Measurements from ENCODE around the gene HMOX2.

The HMOX2 gene

GRCh38 chr16:4534151-4534790, 58.1 kb downstream of the HMOX2 start:
- TF ChIP-seq CTBP1 (IDR thresholded peaks at IDR 0.05; ENCODE audit: borderline replicate concordance) (no peak), SP1 (IDR thresholded peaks at IDR 0.05) (no peak)
- ChIA-PET POLR2A (no interaction called here), CTCF (no interaction called here)
- DNase-seq (ENCODE audit: extremely low spot score): no peak

DNA sequence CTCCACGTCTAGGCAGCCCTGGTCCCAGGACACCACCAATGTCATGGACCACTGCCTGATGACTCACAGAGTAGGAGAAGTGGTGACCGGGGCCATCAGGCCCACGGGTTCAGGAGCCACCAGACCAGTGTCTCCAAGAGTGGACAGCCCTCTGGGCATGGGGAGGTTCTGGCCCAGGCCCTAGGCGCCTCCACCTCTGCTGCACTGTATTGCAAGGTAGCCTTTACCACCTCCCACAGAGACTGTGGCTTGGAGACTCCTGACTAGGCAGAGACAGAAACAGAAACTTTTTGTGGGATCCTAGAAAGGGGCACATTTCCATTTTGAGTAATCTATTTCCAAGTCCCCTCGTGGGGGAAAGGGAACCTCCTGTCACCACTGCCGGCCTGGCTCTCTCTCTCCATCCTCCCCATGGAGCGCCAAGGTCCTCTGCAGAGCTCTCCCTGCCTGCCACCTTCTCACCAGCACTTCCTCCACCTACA, 59.5 kb downstream of the HMOX2 start:
- TF ChIP-seq FOXM1 (IDR thresholded peaks at IDR 0.05; ENCODE audit: borderline replicate concordance) (no peak), SP1 (IDR thresholded peaks at IDR 0.05) (no peak), ARNT (IDR thresholded peaks at IDR 0.05) (no peak), NFRKB (IDR thresholded peaks at IDR 0.05) (no peak), BHLHE40 (IDR thresholded peaks at IDR 0.05; ENCODE audit: borderline replicate concordance) (no peak), HDGF (IDR thresholded peaks at IDR 0.05; ENCODE audit: borderline replicate concordance) (no peak), ELF4 (IDR thresholded peaks at IDR 0.05) (no peak), ZNF384 (IDR thresholded peaks at IDR 0.05) (no peak)
- no peak for DNase-seq (ENCODE audit: extremely low spot score)
- CTCF ChIA-PET: interaction anchor here (0.5 kb wide), 1 partner anchor 342 kb away, joined by 5 read pairs; no protein-coding TSS in a partner anchor

GRCh38 chr16:4536391-4537106, 60.4 kb downstream of the HMOX2 start:
- TF ChIP-seq HDGF (IDR thresholded peaks at IDR 0.05; ENCODE audit: borderline replicate concordance) (no peak), ELF4 (IDR thresholded peaks at IDR 0.05) (no peak)
- DNase-seq (ENCODE audit: extremely low spot score): no peak
- ChIA-PET CTCF (no interaction called here), POLR2A (interaction anchor here (1.0 kb wide), 1 partner anchor 80 kb away, joined by 3 read pairs; no protein-coding TSS in a partner anchor)

More for the DNA sequence above, 59.5 kb downstream of the HMOX2 start:
- POLR2A ChIA-PET: no interaction called here

DNA sequence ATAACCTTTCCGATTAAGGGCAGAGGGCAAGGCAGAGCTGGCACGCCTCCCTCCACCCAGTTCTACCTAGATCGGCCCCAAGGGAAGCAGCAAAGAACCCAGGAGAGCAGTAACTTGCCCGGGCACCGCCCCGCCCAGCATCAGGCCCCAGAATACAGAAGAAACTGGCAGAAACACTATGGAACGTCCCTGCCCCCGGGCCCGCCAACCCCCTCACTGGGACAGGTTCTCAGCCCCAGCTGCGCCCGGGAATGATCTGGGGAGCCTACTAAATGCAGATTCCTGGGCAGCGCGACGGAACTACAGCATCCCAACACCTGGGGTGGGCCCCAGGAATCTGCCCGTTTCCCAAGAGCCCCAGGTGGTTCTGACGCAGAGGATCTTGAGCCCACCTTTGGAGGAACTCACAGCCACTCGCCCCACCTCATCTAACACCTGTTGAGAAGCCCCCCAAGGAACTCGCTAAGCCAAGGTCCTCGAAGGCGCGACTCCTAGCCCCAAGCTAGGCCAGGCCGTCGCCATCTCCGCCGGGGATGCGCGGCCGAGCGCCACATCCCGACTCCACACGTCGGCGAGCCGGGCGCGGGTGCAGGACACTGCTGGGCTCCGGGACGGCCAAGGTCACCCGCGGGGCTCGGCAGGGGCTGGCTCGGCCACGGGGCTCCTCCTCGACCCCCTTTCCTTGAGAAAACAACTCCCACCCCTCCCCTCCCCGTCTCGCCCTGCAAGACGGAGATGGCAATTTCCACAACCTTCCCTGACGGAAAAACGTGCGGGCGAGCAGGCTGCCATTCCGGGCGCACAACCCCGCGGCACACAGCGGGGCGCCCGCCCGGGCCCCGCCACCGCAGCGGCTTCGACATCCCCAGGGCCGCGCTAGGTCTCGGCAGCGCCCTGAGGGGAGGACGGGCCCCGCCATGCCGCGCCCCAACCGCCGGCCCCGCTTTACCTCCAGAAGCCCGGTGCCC, 61.5 kb downstream of the HMOX2 start:
- no peak for TF ChIP-seq BHLHE40 (IDR thresholded peaks at IDR 0.05; ENCODE audit: borderline replicate concordance)
- peak; percentile 53; the same call in 1 of the 2 replicates for TF ChIP-seq L3MBTL2 (conservative IDR thresholded peaks at IDR 0.05)
- DNase-seq (ENCODE audit: extremely low spot score): peak; percentile 33
- CTCF ChIA-PET: no interaction called here

DNA sequence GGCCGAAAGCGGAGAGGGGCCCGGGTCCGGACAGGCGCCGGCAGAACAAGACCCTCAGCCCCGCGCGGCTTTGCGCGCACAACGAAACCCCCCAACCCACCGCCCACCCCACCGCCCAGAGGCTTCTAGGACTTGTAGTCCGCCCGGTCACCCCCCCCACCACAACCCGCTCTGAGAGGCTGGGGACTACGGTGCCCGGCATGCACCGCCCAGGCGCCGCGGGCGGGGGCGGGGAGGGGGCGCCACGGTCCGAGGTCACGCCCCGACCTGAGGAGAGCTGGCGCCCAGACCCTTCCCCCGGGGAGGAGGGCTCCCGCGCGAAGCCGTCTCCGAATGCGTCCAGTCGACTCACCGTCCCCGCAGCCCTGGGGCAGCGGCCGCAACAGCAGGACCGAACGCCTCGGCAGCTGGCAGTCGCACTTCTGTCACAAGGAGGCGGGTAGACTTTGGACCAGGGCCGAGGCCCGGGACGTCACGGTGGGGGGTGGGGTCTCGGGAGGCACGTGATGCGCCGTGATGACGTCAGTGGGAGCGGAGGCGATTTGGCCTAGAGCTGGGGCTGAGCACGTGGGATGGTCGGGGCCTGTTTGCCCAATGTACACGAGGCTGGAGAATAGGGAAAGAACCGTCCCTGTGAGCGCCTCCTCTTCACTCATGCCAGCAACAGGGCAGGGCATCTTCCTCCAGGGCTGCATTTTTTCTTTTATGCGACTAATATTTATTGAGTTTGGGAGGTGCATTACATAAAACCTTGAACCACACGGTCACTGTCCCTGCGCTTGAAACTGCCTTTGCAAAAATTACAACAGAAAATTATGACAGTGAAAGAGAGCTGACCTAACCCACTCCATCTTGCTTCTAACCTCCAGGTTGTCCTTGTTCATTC, 62.4 kb downstream of the HMOX2 start, which contains the start of gene CDIP1:
Gene CDIP1, minus strand, starts transcription at position 424 of the 886 bp plus-strand sequence. CDS start 24,643 bp downstream, outside the sequence.
- ChIA-PET CTCF (interaction anchor here (2.4 kb wide), 1 partner anchor 10 kb away, joined by 15 read pairs; no protein-coding TSS in a partner anchor), POLR2A (interaction anchor here (1.1 kb wide), 3 partner anchors 10 to 18 kb away, joined by 3 read pairs; partner anchors contain the start of gene C16orf96)
- DNase-seq (ENCODE audit: extremely low spot score): peak; percentile 97
- TF ChIP-seq BHLHE40 (IDR thresholded peaks at IDR 0.05; ENCODE audit: borderline replicate concordance) (no peak), TARDBP (IDR thresholded peaks at IDR 0.05) (no peak), NFRKB (IDR thresholded peaks at IDR 0.05) (no peak), FOXA1 (IDR thresholded peaks at IDR 0.05) (no peak), FOXM1 (IDR thresholded peaks at IDR 0.05; ENCODE audit: borderline replicate concordance) (no peak), HDGF (IDR thresholded peaks at IDR 0.05; ENCODE audit: borderline replicate concordance) (no peak), CTBP1 (IDR thresholded peaks at IDR 0.05; ENCODE audit: borderline replicate concordance) (peak; percentile 38; the same call in 1 of the 2 replicates), PKNOX1 (IDR thresholded peaks at IDR 0.05) (no peak), ARNT (IDR thresholded peaks at IDR 0.05) (no peak), ZNF384 (IDR thresholded peaks at IDR 0.05) (no peak), FOXK2 (IDR thresholded peaks at IDR 0.05) (no peak), SP1 (IDR thresholded peaks at IDR 0.05) (no peak), SUZ12 (IDR thresholded peaks at IDR 0.05) (no peak), LEF1 (IDR thresholded peaks at IDR 0.05; ENCODE audit: borderline replicate concordance) (no peak), L3MBTL2 (conservative IDR thresholded peaks at IDR 0.05) (peak; percentile 100), ELF4 (IDR thresholded peaks at IDR 0.05) (0 out of 2 replicates have a peak, but pooled peaks have one; percentile 31)

More for the DNA sequence above, 61.5 kb downstream of the HMOX2 start:
- POLR2A ChIA-PET: interaction anchor here (1.0 kb wide), 1 partner anchor 79 kb away, joined by 3 read pairs; no protein-coding TSS in a partner anchor

GRCh38 chr16:4539716-4540284, 63.6 kb downstream of the HMOX2 start:
- ChIA-PET POLR2A (interaction anchor here (1.1 kb wide), 1 partner anchor 8 kb away, joined by 3 read pairs; no protein-coding TSS in a partner anchor), CTCF (interaction anchor here (2.4 kb wide), 1 partner anchor 9 kb away, joined by 15 read pairs; no protein-coding TSS in a partner anchor)
- no peak for DNase-seq (ENCODE audit: extremely low spot score)
- TF ChIP-seq SUZ12 (IDR thresholded peaks at IDR 0.05): no peak
- no peak for TF ChIP-seq FOXK2 (IDR thresholded peaks at IDR 0.05)
- TF ChIP-seq HDGF (IDR thresholded peaks at IDR 0.05; ENCODE audit: borderline replicate concordance): no peak
- no peak for TF ChIP-seq PKNOX1 (IDR thresholded peaks at IDR 0.05)
- TF ChIP-seq CTBP1 (IDR thresholded peaks at IDR 0.05; ENCODE audit: borderline replicate concordance): no peak
- TF ChIP-seq BHLHE40 (IDR thresholded peaks at IDR 0.05; ENCODE audit: borderline replicate concordance): no peak
- no peak for TF ChIP-seq ZNF384 (IDR thresholded peaks at IDR 0.05)
- no peak for TF ChIP-seq SP1 (IDR thresholded peaks at IDR 0.05)
- no peak for TF ChIP-seq FOXA1 (IDR thresholded peaks at IDR 0.05)
- TF ChIP-seq LEF1 (IDR thresholded peaks at IDR 0.05; ENCODE audit: borderline replicate concordance): no peak
- no peak for TF ChIP-seq ARNT (IDR thresholded peaks at IDR 0.05)
- TF ChIP-seq TARDBP (IDR thresholded peaks at IDR 0.05): no peak
- TF ChIP-seq ELF4 (IDR thresholded peaks at IDR 0.05): no peak
- TF ChIP-seq L3MBTL2 (conservative IDR thresholded peaks at IDR 0.05): no peak
- TF ChIP-seq NFRKB (IDR thresholded peaks at IDR 0.05): no peak
- TF ChIP-seq FOXM1 (IDR thresholded peaks at IDR 0.05; ENCODE audit: borderline replicate concordance): no peak
